HepG2 (cell line): Measurements from ENCODE around the gene ING1. TPM values are rescaled to one million over a fixed set of nuclear protein-coding genes. Genes with fewer than 3 reads are reported as not detected.

Experiments used
- CBX2 ChIP-seq, 2 experiments: fragments of 200-600 bp in 1 of 2; sonication (generic); formaldehyde crosslinking in 1 of 2; IDR thresholded peaks; 2 replicates each; pipeline versions ENCODE4 v1.7.0 to v1.8.1; 2018 to 2022; ENCODE audit warnings: low read depth in 2 of 2, low read length in 1 of 2, mild to moderate bottlenecking in 1 of 2, missing genetic modification reagents in 1 of 2
- KMT2B ChIP-seq: IDR thresholded peaks from 2 replicates; pipeline ENCODE4 v1.6.1; 2016; ENCODE audit warnings: missing genetic modification reagents, missing compliant biosample characterization
- MAZ ChIP-seq, 2 experiments: sonication (generic) in 1 of 2; formaldehyde crosslinking in 1 of 2; IDR thresholded peaks; 2 replicates each; pipeline versions ENCODE4 v1.5.0 to v1.6.1; 2012 to 2020; ENCODE audit warnings: low read depth in 2 of 2, mild to moderate bottlenecking in 2 of 2, borderline replicate concordance in 1 of 2, improper control_type of control experiment in 1 of 2, low read length in 1 of 2, missing genetic modification reagents in 1 of 2, moderate library complexity in 1 of 2
- PAWR ChIP-seq: sonication (generic); formaldehyde crosslinking; IDR thresholded peaks from 2 replicates; pipeline ENCODE4 v1.4.0; 2020; ENCODE audit warnings: missing genetic modification reagents, mild to moderate bottlenecking, borderline replicate concordance
- STAT5B ChIP-seq: sonication (generic); formaldehyde crosslinking; IDR thresholded peaks from 2 replicates; pipeline ENCODE4 v1.4.0; 2020; ENCODE audit warnings: missing genetic modification reagents
- ZNF124 ChIP-seq: sonication (generic); formaldehyde crosslinking; IDR thresholded peaks from 2 replicates; pipeline ENCODE4 v1.4.0; 2020; ENCODE audit warnings: missing genetic modification reagents
- ZNF17 ChIP-seq: sonication (generic); formaldehyde crosslinking; IDR thresholded peaks from 2 replicates; pipeline ENCODE4 v1.5.0; 2020; ENCODE audit warnings: mild to moderate bottlenecking, missing genetic modification reagents
- ZNF350 ChIP-seq: sonication (generic); formaldehyde crosslinking; IDR thresholded peaks from 2 replicates; pipeline ENCODE4 v1.4.0; 2020; ENCODE audit warnings: mild to moderate bottlenecking, low read depth, missing genetic modification reagents, borderline replicate concordance
- ZNF841 ChIP-seq: sonication (generic); formaldehyde crosslinking; IDR thresholded peaks from 2 replicates; pipeline ENCODE4 v1.8.1; 2023; ENCODE audit warnings: missing genetic modification reagents, borderline replicate concordance
- polyA plus RNA-seq, 8 experiments: library from polyadenylated mRNA; depleted of rRNA in 3 of 8; stranded (reverse) in 7 of 8; unstranded in 1 of 8; fragments of >200 nt; fragmentation: Illumina TruSeq in 4 of 8; extraction: Trizol in 4 of 8; gene quantifications; 2 replicates each; pipeline versions ENCODE4 v1.2.1 to v1.2.3, GENCODE V29; 2011 to 2016; ENCODE audit warnings: low read depth in 4 of 8, missing spikeins in 1 of 8, mixed read lengths in 1 of 8; ENCODE audit not compliant: insufficient read depth in 1 of 8
- total RNA-seq, 5 experiments: library from RNA; depleted of rRNA; stranded (reverse); fragments of >200 nt; fragmentation: Illumina TruSeq; extraction: Trizol; gene quantifications; 2 replicates each; pipeline ENCODE4 v1.2.3, GENCODE V29; 2016; ENCODE audit warnings: low read depth in 1 of 5
- TF ChIP-seq, protein P1 (sequence below): sonication (generic); formaldehyde crosslinking; IDR thresholded peaks from 2 replicates; pipeline ENCODE4 v1.4.0; 2020; ENCODE audit warnings: missing genetic modification reagents, borderline replicate concordance
- TF ChIP-seq, protein P2 (sequence below): IDR thresholded peaks from 2 replicates; pipeline ENCODE4 v1.4.0; 2020; ENCODE audit warnings: mild to moderate bottlenecking, missing genetic modification reagents

The ING1 gene
- total and polyA plus RNA-seq, 2 of the 13 experiments (the other 11 are each of a cell fraction or from before 2014, with no cell fraction given) = 8.1 to 16.1 TPM

DNA sequence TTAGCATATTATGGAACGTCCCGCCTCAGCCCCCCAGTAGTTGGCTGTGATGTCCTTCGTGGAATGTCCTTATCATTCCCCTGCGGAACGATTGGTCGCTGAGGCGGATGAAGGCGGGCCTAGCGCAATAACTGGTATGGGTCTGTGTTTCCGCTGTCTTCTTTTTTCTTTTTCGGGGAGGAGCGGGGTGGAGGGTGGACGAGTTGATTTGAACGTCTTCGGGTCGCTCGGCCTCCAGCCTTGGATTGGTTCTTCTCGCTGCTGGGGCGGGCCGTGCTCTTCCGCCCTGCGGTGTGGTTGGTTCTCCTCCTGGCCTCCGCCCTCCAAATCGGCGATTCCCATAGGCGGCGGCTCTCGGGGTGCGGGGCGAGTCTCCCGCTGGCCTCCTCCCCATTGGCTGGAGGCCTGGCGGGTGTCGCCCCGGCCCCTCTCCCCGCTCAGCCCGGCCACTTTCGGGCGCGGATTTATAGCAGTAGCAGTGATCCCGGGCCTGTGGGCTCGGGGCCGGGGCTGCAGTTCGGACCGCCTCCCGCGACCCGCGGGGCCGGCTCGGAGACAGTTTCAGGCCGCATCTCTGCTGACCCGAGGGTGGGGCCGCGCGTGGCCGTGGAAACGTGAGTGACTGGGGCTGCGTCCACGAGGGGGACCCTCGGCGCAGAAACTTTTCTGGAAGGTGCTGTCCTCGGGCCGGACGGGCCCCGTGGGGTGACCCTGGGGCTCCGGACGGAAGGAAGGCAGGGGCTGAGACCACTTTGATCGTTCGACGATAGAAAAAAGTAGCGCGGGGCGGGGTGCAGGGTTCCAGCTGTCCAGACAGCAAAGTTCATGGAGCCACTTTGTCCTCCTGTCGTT lies 2.1 kb downstream of the ING1 start (continued):
- TF ChIP-seq KMT2B (CRISPR knock-in tag) (0 out of 2 replicates have a peak, but pooled peaks have one; percentile 44), STAT5B (no peak), ZNF17 (no peak), ZNF350 (no peak; the same call in 1 of the 2 replicates), PAWR (CRISPR knock-in tag) (no peak), CBX2 (IDR thresholded peaks at IDR 0.05; ENCODE audit: low read depth, low read length) (no peak), CBX2 (CRISPR knock-in tag; IDR thresholded peaks at IDR 0.05; ENCODE audit: low read depth) (no peak), MAZ (IDR thresholded peaks at IDR 0.05; ENCODE audit: borderline replicate concordance, low read depth, low read length) (peak; percentile 14; the same call in 1 of the 2 replicates), MAZ (CRISPR knock-in tag; IDR thresholded peaks at IDR 0.05; ENCODE audit: low read depth) (no peak), ZNF841 (no peak), ZNF124 (CRISPR knock-in tag) (no peak)
- TF ChIP-seq, protein P1, sequence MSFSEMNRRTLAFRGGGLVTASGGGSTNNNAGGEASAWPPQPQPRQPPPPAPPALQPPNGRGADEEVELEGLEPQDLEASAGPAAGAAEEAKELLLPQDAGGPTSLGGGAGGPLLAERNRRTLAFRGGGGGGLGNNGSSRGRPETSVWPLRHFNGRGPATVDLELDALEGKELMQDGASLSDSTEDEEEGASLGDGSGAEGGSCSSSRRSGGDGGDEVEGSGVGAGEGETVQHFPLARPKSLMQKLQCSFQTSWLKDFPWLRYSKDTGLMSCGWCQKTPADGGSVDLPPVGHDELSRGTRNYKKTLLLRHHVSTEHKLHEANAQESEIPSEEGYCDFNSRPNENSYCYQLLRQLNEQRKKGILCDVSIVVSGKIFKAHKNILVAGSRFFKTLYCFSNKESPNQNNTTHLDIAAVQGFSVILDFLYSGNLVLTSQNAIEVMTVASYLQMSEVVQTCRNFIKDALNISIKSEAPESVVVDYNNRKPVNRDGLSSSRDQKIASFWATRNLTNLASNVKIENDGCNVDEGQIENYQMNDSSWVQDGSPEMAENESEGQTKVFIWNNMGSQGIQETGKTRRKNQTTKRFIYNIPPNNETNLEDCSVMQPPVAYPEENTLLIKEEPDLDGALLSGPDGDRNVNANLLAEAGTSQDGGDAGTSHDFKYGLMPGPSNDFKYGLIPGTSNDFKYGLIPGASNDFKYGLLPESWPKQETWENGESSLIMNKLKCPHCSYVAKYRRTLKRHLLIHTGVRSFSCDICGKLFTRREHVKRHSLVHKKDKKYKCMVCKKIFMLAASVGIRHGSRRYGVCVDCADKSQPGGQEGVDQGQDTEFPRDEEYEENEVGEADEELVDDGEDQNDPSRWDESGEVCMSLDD (CRISPR knock-in tag) = peak; percentile 88; the same call in 1 of the 2 replicates
- TF ChIP-seq, protein P2, sequence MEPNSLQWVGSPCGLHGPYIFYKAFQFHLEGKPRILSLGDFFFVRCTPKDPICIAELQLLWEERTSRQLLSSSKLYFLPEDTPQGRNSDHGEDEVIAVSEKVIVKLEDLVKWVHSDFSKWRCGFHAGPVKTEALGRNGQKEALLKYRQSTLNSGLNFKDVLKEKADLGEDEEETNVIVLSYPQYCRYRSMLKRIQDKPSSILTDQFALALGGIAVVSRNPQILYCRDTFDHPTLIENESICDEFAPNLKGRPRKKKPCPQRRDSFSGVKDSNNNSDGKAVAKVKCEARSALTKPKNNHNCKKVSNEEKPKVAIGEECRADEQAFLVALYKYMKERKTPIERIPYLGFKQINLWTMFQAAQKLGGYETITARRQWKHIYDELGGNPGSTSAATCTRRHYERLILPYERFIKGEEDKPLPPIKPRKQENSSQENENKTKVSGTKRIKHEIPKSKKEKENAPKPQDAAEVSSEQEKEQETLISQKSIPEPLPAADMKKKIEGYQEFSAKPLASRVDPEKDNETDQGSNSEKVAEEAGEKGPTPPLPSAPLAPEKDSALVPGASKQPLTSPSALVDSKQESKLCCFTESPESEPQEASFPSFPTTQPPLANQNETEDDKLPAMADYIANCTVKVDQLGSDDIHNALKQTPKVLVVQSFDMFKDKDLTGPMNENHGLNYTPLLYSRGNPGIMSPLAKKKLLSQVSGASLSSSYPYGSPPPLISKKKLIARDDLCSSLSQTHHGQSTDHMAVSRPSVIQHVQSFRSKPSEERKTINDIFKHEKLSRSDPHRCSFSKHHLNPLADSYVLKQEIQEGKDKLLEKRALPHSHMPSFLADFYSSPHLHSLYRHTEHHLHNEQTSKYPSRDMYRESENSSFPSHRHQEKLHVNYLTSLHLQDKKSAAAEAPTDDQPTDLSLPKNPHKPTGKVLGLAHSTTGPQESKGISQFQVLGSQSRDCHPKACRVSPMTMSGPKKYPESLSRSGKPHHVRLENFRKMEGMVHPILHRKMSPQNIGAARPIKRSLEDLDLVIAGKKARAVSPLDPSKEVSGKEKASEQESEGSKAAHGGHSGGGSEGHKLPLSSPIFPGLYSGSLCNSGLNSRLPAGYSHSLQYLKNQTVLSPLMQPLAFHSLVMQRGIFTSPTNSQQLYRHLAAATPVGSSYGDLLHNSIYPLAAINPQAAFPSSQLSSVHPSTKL (CRISPR knock-in tag) = no peak
